ENCODE data around the gene ISG20.

ISG20 gene

GRCh38 chr15:88638626-88639372 lies at the start of gene ISG20:
Gene ISG20 (plus strand): TSS chr15:88639016. CDS start chr15:88639367, 351 bp downstream.
- peak; percentile 28; the same call in 1 of the 2 replicates for TF ChIP-seq CTCF (IDR thresholded peaks at IDR 0.05)

GRCh38 chr15:88590759-88591158 lies 48.1 kb upstream of the ISG20 start:
- TF ChIP-seq CTCF (IDR thresholded peaks at IDR 0.05), result no peak

- TF ChIP-seq CTCF (IDR thresholded peaks at IDR 0.05), result no peak
Measured at GRCh38 chr15:88591384-88591783, 47.4 kb upstream of the ISG20 start.

GRCh38 chr15:88603885-88604284 lies 34.9 kb upstream of the ISG20 start:
- no peak for TF ChIP-seq CTCF (IDR thresholded peaks at IDR 0.05)

GRCh38 chr15:88604381-88605188 lies 34.2 kb upstream of the ISG20 start:
- no peak for TF ChIP-seq CTCF (IDR thresholded peaks at IDR 0.05)

- TF ChIP-seq CTCF (IDR thresholded peaks at IDR 0.05), result no peak
Measured at GRCh38 chr15:88605189-88606069, 33.4 kb upstream of the ISG20 start.
